Measurements from ENCODE around the gene PLCL1. TPM values are rescaled to one million over a fixed set of nuclear protein-coding genes. Genes with fewer than 3 reads are reported as not detected.

PLCL1 gene
- total RNA-seq, 4 donors from 2014 or later, result 6.6 to 10.8 (median 8.3) TPM

- TF ChIP-seq CTCF (IDR thresholded peaks at IDR 0.05; ENCODE audit: low read depth), result no peak
Observed at GRCh38 chr2:197929008-197929885, 124.9 kb downstream of the PLCL1 start.

GRCh38 chr2:197929886-197930227 is 125.5 kb downstream of the PLCL1 start:
- no peak for TF ChIP-seq CTCF (IDR thresholded peaks at IDR 0.05; ENCODE audit: low read depth)

- no peak for TF ChIP-seq CTCF (IDR thresholded peaks at IDR 0.05; ENCODE audit: low read depth)
Observed at GRCh38 chr2:197930570-197931278, 126.3 kb downstream of the PLCL1 start.

GRCh38 chr2:197931661-197932312 is 127.4 kb downstream of the PLCL1 start:
- TF ChIP-seq CTCF (IDR thresholded peaks at IDR 0.05; ENCODE audit: low read depth), result no peak

- TF ChIP-seq CTCF (IDR thresholded peaks at IDR 0.05; ENCODE audit: low read depth), result no peak
Observed at GRCh38 chr2:197932374-197932773, 128.0 kb downstream of the PLCL1 start.

- no peak for TF ChIP-seq CTCF (IDR thresholded peaks at IDR 0.05; ENCODE audit: low read depth)
Observed at GRCh38 chr2:197934261-197934933, 130.0 kb downstream of the PLCL1 start.
